ENCODE results near the gene MOB2. TPM values are rescaled to one million over a fixed set of nuclear protein-coding genes. Genes with fewer than 3 reads are reported as not detected.

MOB2 gene
- total RNA-seq, 1 donor from 2014 or later, result 19.3 TPM

- TF ChIP-seq CTCF (conservative IDR thresholded peaks at IDR 0.05), result no peak
- no peaks in the 10 kb centered on the region for H3K9me3 Mint-ChIP-seq
- H3K27ac Mint-ChIP-seq (ENCODE audit: unreplicated experiment), result peak overlapping the region; percentile 43
- no peak overlapping the region for H3K4me3 Mint-ChIP-seq
- no peaks in the 10 kb centered on the region for H3K36me3 Mint-ChIP-seq (ENCODE audit: low read depth)
- H3K27me3 Mint-ChIP-seq (ENCODE audit: low read depth), result no peaks in the 10 kb centered on the region
- H3K4me1 Mint-ChIP-seq, result no peaks in the 10 kb centered on the region
- DNase-seq (ENCODE audit: low read depth, low spot score), result no peak
Observed at GRCh38 chr11:1447845-1448825, 38.4 kb downstream of the MOB2 start.

GRCh38 chr11:1446623-1447022 is 40.0 kb downstream of the MOB2 start:
- Mint-ChIP-seq H3K9me3 (no peaks in the 10 kb centered on the region), H3K27ac (ENCODE audit: unreplicated experiment) (no peak overlapping the region), H3K27me3 (ENCODE audit: low read depth) (no peaks in the 10 kb centered on the region)

GRCh38 chr11:1445741-1446445 is 40.7 kb downstream of the MOB2 start:
- TF ChIP-seq CTCF (conservative IDR thresholded peaks at IDR 0.05), result no peak
- no peak overlapping the region for H3K4me3 Mint-ChIP-seq
- H3K4me1 Mint-ChIP-seq, result no peaks in the 10 kb centered on the region
- no peaks in the 10 kb centered on the region for H3K9me3 Mint-ChIP-seq
- H3K27ac Mint-ChIP-seq (ENCODE audit: unreplicated experiment), result no peak overlapping the region
- H3K36me3 Mint-ChIP-seq (ENCODE audit: low read depth), result no peaks in the 10 kb centered on the region
- DNase-seq (ENCODE audit: low read depth, low spot score), result no peak
- H3K27me3 Mint-ChIP-seq (ENCODE audit: low read depth), result no peaks in the 10 kb centered on the region

More at GRCh38 chr11:1446623-1447022, 40.0 kb downstream of the MOB2 start:
- Mint-ChIP-seq H3K36me3 (ENCODE audit: low read depth) (no peaks in the 10 kb centered on the region), H3K4me3 (no peak overlapping the region), H3K4me1 (no peaks in the 10 kb centered on the region)
- no peak for TF ChIP-seq CTCF (conservative IDR thresholded peaks at IDR 0.05)
- DNase-seq (ENCODE audit: low read depth, low spot score), result no peak

- H3K36me3 Mint-ChIP-seq (ENCODE audit: low read depth), result no peaks in the 10 kb centered on the region
- H3K27me3 Mint-ChIP-seq (ENCODE audit: low read depth), result no peaks in the 10 kb centered on the region
- H3K9me3 Mint-ChIP-seq, result no peaks in the 10 kb centered on the region
- no peak overlapping the region for H3K4me3 Mint-ChIP-seq
- DNase-seq (ENCODE audit: low read depth, low spot score), result no peak
- H3K27ac Mint-ChIP-seq (ENCODE audit: unreplicated experiment), result no peak overlapping the region
- no peaks in the 10 kb centered on the region for H3K4me1 Mint-ChIP-seq
- no peak for TF ChIP-seq CTCF (conservative IDR thresholded peaks at IDR 0.05)
Observed at GRCh38 chr11:1444823-1445422, 41.7 kb downstream of the MOB2 start.

GRCh38 chr11:1444321-1444720 is 42.3 kb downstream of the MOB2 start:
- Mint-ChIP-seq H3K27me3 (ENCODE audit: low read depth) (no peaks in the 10 kb centered on the region), H3K9me3 (no peaks in the 10 kb centered on the region), H3K36me3 (ENCODE audit: low read depth) (no peaks in the 10 kb centered on the region), H3K4me1 (no peaks in the 10 kb centered on the region), H3K4me3 (no peak overlapping the region), H3K27ac (ENCODE audit: unreplicated experiment) (no peak overlapping the region)
- TF ChIP-seq CTCF (conservative IDR thresholded peaks at IDR 0.05), result no peak
- no peak for DNase-seq (ENCODE audit: low read depth, low spot score)

All from neural crest cell (in vitro differentiated cells).